Adipocyte (in vitro differentiated cells): ENCODE measurements around the gene TEAD4.

Experiments used
- DNase-seq: peaks from one replicate; pipeline ENCODE4 v3.0.0-alpha.2; 2015; ENCODE audit warnings: low read depth
- H3K27me3 ChIP-seq: replicated peaks from 2 replicates; pipeline ENCODE4 v1.7.0; 2013; ENCODE audit warnings: mild to moderate bottlenecking, low read length, moderate library complexity; ENCODE audit not compliant: control insufficient read depth, insufficient read depth
- H3K36me3 ChIP-seq: 2 replicates; pipeline ENCODE4 v1.7.0; 2013; ENCODE audit warnings: low read length, mild to moderate bottlenecking, moderate library complexity; ENCODE audit not compliant: control insufficient read depth, insufficient read depth, severe bottlenecking
- H3K4me1 ChIP-seq: 2 replicates; pipeline ENCODE4 v1.7.0; 2013; ENCODE audit warnings: mild to moderate bottlenecking, low read length, moderate library complexity; ENCODE audit not compliant: control insufficient read depth, insufficient read depth
- H3K4me3 ChIP-seq: 2 replicates; pipeline ENCODE4 v1.7.0; 2013; ENCODE audit warnings: mild to moderate bottlenecking, low read length, moderate library complexity
- H3K9ac ChIP-seq: 2 replicates; pipeline ENCODE4 v1.7.0; 2013; ENCODE audit warnings: mild to moderate bottlenecking, low read length, moderate library complexity
- H3K9me3 ChIP-seq: 2 replicates; pipeline ENCODE4 v1.7.0; 2013; ENCODE audit warnings: mild to moderate bottlenecking, low read length, moderate library complexity; ENCODE audit not compliant: control insufficient read depth

Gene TEAD4

GRCh38 chr12:3003357-3003992, 44.3 kb downstream of the TEAD4 start:
- H3K9ac ChIP-seq, result no peak overlapping the region
- no peaks in the 10 kb centered on the region for H3K27me3 ChIP-seq
- no peaks in the 10 kb centered on the region for H3K9me3 ChIP-seq
- H3K4me1 ChIP-seq, result peaks cover 14% of the 10 kb centered on the region
- DNase-seq, result no peak
- no peaks in the 10 kb centered on the region for H3K36me3 ChIP-seq
- H3K4me3 ChIP-seq, result no peak overlapping the region

- H3K36me3 ChIP-seq, result no peaks in the 10 kb centered on the region
- H3K27me3 ChIP-seq, result no peaks in the 10 kb centered on the region
- H3K4me3 ChIP-seq, result no peak overlapping the region
- H3K9me3 ChIP-seq, result no peaks in the 10 kb centered on the region
- H3K4me1 ChIP-seq, result peaks cover 10% of the 10 kb centered on the region
- no peak for DNase-seq
- H3K9ac ChIP-seq, result no peak overlapping the region
Measured at GRCh38 chr12:3004655-3005565, 45.7 kb downstream of the TEAD4 start.

GRCh38 chr12:3005736-3006135, 46.5 kb downstream of the TEAD4 start:
- Histone ChIP-seq H3K9me3 (no peaks in the 10 kb centered on the region), H3K4me3 (no peak overlapping the region), H3K36me3 (no peaks in the 10 kb centered on the region), H3K27me3 (no peaks in the 10 kb centered on the region), H3K4me1 (peaks cover 10% of the 10 kb centered on the region), H3K9ac (no peak overlapping the region)
- peak; percentile 15 for DNase-seq

- Histone ChIP-seq H3K4me1 (no peaks in the 10 kb centered on the region), H3K27me3 (no peaks in the 10 kb centered on the region), H3K9me3 (no peaks in the 10 kb centered on the region), H3K4me3 (no peak overlapping the region), H3K9ac (no peak overlapping the region), H3K36me3 (no peaks in the 10 kb centered on the region)
- DNase-seq, result no peak
Measured at GRCh38 chr12:3009780-3010179, 50.6 kb downstream of the TEAD4 start.

- Histone ChIP-seq H3K4me3 (no peak overlapping the region), H3K36me3 (no peaks in the 10 kb centered on the region), H3K27me3 (no peaks in the 10 kb centered on the region), H3K9me3 (no peaks in the 10 kb centered on the region), H3K9ac (no peak overlapping the region), H3K4me1 (no peaks in the 10 kb centered on the region)
- no peak for DNase-seq
Measured at GRCh38 chr12:3010214-3010930, 51.2 kb downstream of the TEAD4 start.

GRCh38 chr12:3012786-3013185, 53.6 kb downstream of the TEAD4 start:
- H3K9me3 ChIP-seq, result no peaks in the 10 kb centered on the region
- H3K4me3 ChIP-seq, result no peak overlapping the region
- no peaks in the 10 kb centered on the region for H3K4me1 ChIP-seq
- no peak for DNase-seq
- no peak overlapping the region for H3K9ac ChIP-seq
- no peaks in the 10 kb centered on the region for H3K36me3 ChIP-seq
- no peaks in the 10 kb centered on the region for H3K27me3 ChIP-seq

GRCh38 chr12:3014641-3015040, 55.4 kb downstream of the TEAD4 start:
- Histone ChIP-seq H3K4me1 (no peaks in the 10 kb centered on the region), H3K9me3 (no peaks in the 10 kb centered on the region), H3K9ac (no peak overlapping the region), H3K27me3 (no peaks in the 10 kb centered on the region), H3K4me3 (no peak overlapping the region), H3K36me3 (no peaks in the 10 kb centered on the region)
- DNase-seq, result no peak

- Histone ChIP-seq H3K36me3 (no peaks in the 10 kb centered on the region), H3K4me1 (no peaks in the 10 kb centered on the region), H3K9me3 (no peaks in the 10 kb centered on the region), H3K9ac (no peak overlapping the region), H3K27me3 (no peaks in the 10 kb centered on the region), H3K4me3 (no peak overlapping the region)
- no peak for DNase-seq
Measured at GRCh38 chr12:3015356-3015755, 56.2 kb downstream of the TEAD4 start.

GRCh38 chr12:3016191-3016590, 57.0 kb downstream of the TEAD4 start:
- H3K9ac ChIP-seq, result no peak overlapping the region
- H3K4me1 ChIP-seq, result no peaks in the 10 kb centered on the region
- no peaks in the 10 kb centered on the region for H3K9me3 ChIP-seq
- no peak overlapping the region for H3K4me3 ChIP-seq
- no peak for DNase-seq
- no peaks in the 10 kb centered on the region for H3K36me3 ChIP-seq
- no peaks in the 10 kb centered on the region for H3K27me3 ChIP-seq

- no peak overlapping the region for H3K9ac ChIP-seq
- no peak overlapping the region for H3K4me3 ChIP-seq
- H3K27me3 ChIP-seq, result no peaks in the 10 kb centered on the region
- no peak for DNase-seq
- no peaks in the 10 kb centered on the region for H3K4me1 ChIP-seq
- peaks cover 7% of the 10 kb centered on the region for H3K36me3 ChIP-seq
- H3K9me3 ChIP-seq, result no peaks in the 10 kb centered on the region
Measured at GRCh38 chr12:3017281-3017680, 58.1 kb downstream of the TEAD4 start.

GRCh38 chr12:3018284-3019004, 59.2 kb downstream of the TEAD4 start:
- no peaks in the 10 kb centered on the region for H3K4me1 ChIP-seq
- no peak overlapping the region for H3K4me3 ChIP-seq
- no peaks in the 10 kb centered on the region for H3K9me3 ChIP-seq
- no peak overlapping the region for H3K9ac ChIP-seq
- no peaks in the 10 kb centered on the region for H3K27me3 ChIP-seq
- peaks cover 8% of the 10 kb centered on the region for H3K36me3 ChIP-seq
- DNase-seq, result no peak
